Spleen (tissue), 7 donors: ENCODE measurements around the gene SFXN2.

Source experiments
- POLR2A ChIP-seq, 3 donors: fragments of 450-650 bp; IDR thresholded peaks; one replicate each; pipeline ENCODE4 v1.5.1; 2017; ENCODE audit warnings: antibody characterized with exemption in 3 of 3, mild to moderate bottlenecking in 1 of 3
- POLR2AphosphoS5 ChIP-seq, 3 donors: sonication (generic); formaldehyde crosslinking; IDR thresholded peaks; one replicate each; pipeline ENCODE4 v1.5.1; 2017; ENCODE audit warnings: antibody characterized with exemption in 3 of 3
- TF ChIP-seq, protein P1 (sequence below), 11 experiments: fragments of 200-600 bp in 7 of 11; fragments of 450-650 bp in 4 of 11; sonication (generic) in 4 of 11; IDR thresholded peaks in 8 of 11; conservative IDR thresholded peaks in 3 of 11; 1 replicate in 7 of 11; 2 replicates in 4 of 11; pipeline versions ENCODE4 v1.4.0 to v1.8.0; 2016 to 2021; ENCODE audit warnings: antibody characterized with exemption in 11 of 11, inconsistent platforms in 4 of 11, mild to moderate bottlenecking in 1 of 11
- donor health status: DM: no; HTN: no; CAD: no; lungs with moderate emphysema.
- donor health status: DM: no; HTN: no; CAD: no.
- donor health status: DM: no; HTN: no; CAD: no.

DNA sequence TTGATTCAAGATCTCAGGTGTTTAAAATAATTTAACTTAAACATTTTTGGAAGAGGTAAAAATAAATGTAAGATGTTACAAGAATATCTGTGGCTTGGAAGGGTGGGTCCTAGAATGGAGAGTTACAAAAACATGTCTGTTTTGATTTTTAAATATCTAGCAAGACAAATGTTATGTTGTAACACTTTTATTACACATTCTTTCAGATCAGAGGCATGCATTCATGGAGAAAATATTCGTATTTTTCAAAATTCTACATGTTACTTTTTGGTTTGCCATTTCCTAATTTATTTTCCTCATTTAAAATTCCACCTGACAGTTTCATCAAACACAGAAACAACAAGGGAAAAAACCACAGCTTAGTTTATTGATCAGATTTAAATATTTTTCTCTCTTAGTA lies 39.3 kb downstream of the SFXN2 start:
- TF ChIP-seq, protein P1, sequence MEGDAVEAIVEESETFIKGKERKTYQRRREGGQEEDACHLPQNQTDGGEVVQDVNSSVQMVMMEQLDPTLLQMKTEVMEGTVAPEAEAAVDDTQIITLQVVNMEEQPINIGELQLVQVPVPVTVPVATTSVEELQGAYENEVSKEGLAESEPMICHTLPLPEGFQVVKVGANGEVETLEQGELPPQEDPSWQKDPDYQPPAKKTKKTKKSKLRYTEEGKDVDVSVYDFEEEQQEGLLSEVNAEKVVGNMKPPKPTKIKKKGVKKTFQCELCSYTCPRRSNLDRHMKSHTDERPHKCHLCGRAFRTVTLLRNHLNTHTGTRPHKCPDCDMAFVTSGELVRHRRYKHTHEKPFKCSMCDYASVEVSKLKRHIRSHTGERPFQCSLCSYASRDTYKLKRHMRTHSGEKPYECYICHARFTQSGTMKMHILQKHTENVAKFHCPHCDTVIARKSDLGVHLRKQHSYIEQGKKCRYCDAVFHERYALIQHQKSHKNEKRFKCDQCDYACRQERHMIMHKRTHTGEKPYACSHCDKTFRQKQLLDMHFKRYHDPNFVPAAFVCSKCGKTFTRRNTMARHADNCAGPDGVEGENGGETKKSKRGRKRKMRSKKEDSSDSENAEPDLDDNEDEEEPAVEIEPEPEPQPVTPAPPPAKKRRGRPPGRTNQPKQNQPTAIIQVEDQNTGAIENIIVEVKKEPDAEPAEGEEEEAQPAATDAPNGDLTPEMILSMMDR (IDR thresholded peaks at IDR 0.05 in 8 of 11, conservative IDR thresholded peaks at IDR 0.05 in 3 of 11), result no peak
- no peak for TF ChIP-seq POLR2AphosphoS5 (IDR thresholded peaks at IDR 0.05)
- TF ChIP-seq POLR2A (IDR thresholded peaks at IDR 0.05), result no peak
